Measurements from ENCODE around the gene NRXN3.

NRXN3 gene

GRCh38 chr14:78302841-78303240 is 132.7 kb downstream of the NRXN3 start:
- no peaks in the 10 kb centered on the region for H3K36me3 ChIP-seq (ENCODE audit: insufficient read depth, low read length)
- no peak overlapping the region for H3K9ac ChIP-seq (ENCODE audit: low read length)
- no peaks in the 10 kb centered on the region for H3K9me3 ChIP-seq (ENCODE audit: low read length)
- H3K4me3 ChIP-seq (ENCODE audit: low read depth in 1 of 2, low read length in 2 of 2), result no peak overlapping the region
- H3K27ac ChIP-seq (ENCODE audit: low read depth, low read length), result no peak overlapping the region
- H3K27me3 ChIP-seq (ENCODE audit: control insufficient read depth in 1 of 2, insufficient read depth in 2 of 2, low read length in 2 of 2), result no peaks in the 10 kb centered on the region
- H3K4me1 ChIP-seq (ENCODE audit: insufficient read depth, low read length), result no peaks in the 10 kb centered on the region

- Histone ChIP-seq H3K9ac (ENCODE audit: low read length) (no peak overlapping the region), H3K27me3 (ENCODE audit: control insufficient read depth in 1 of 2, insufficient read depth in 2 of 2, low read length in 2 of 2) (no peaks in the 10 kb centered on the region), H3K27ac (ENCODE audit: low read depth, low read length) (no peak overlapping the region), H3K4me3 (ENCODE audit: low read depth in 1 of 2, low read length in 2 of 2) (no peak overlapping the region), H3K36me3 (ENCODE audit: insufficient read depth, low read length) (no peaks in the 10 kb centered on the region), H3K9me3 (ENCODE audit: low read length) (no peaks in the 10 kb centered on the region), H3K4me1 (ENCODE audit: insufficient read depth, low read length) (no peaks in the 10 kb centered on the region)
These were observed 137.5 kb downstream of the NRXN3 start for GRCh38 chr14:78307671-78308070.

- no peaks in the 10 kb centered on the region for H3K36me3 ChIP-seq (ENCODE audit: insufficient read depth, low read length)
These were observed 137.9 kb downstream of the NRXN3 start for GRCh38 chr14:78308079-78308478.

GRCh38 chr14:78310272-78310671 is 140.1 kb downstream of the NRXN3 start:
- Histone ChIP-seq H3K36me3 (ENCODE audit: insufficient read depth, low read length) (no peaks in the 10 kb centered on the region), H3K27ac (ENCODE audit: low read depth, low read length) (no peak overlapping the region), H3K9me3 (ENCODE audit: low read length) (no peaks in the 10 kb centered on the region), H3K27me3 (ENCODE audit: control insufficient read depth in 1 of 2, insufficient read depth in 2 of 2, low read length in 2 of 2) (no peaks in the 10 kb centered on the region), H3K4me3 (ENCODE audit: low read depth in 1 of 2, low read length in 2 of 2) (no peak overlapping the region), H3K4me1 (ENCODE audit: insufficient read depth, low read length) (peaks cover 5% of the 10 kb centered on the region), H3K9ac (ENCODE audit: low read length) (no peak overlapping the region)

More at GRCh38 chr14:78308079-78308478, 137.9 kb downstream of the NRXN3 start:
- H3K27me3 ChIP-seq (ENCODE audit: control insufficient read depth in 1 of 2, insufficient read depth in 2 of 2, low read length in 2 of 2), result no peaks in the 10 kb centered on the region
- no peaks in the 10 kb centered on the region for H3K9me3 ChIP-seq (ENCODE audit: low read length)
- H3K4me3 ChIP-seq (ENCODE audit: low read depth in 1 of 2, low read length in 2 of 2), result no peak overlapping the region
- peaks cover 2% of the 10 kb centered on the region for H3K4me1 ChIP-seq (ENCODE audit: insufficient read depth, low read length)
- H3K27ac ChIP-seq (ENCODE audit: low read depth, low read length), result no peak overlapping the region
- no peak overlapping the region for H3K9ac ChIP-seq (ENCODE audit: low read length)

GRCh38 chr14:78313499-78313898 is 143.3 kb downstream of the NRXN3 start:
- Histone ChIP-seq H3K4me1 (ENCODE audit: insufficient read depth, low read length) (peaks cover 5% of the 10 kb centered on the region), H3K36me3 (ENCODE audit: insufficient read depth, low read length) (no peaks in the 10 kb centered on the region), H3K27me3 (ENCODE audit: control insufficient read depth in 1 of 2, insufficient read depth in 2 of 2, low read length in 2 of 2) (no peaks in the 10 kb centered on the region)

GRCh38 chr14:78314484-78314883 is 144.3 kb downstream of the NRXN3 start:
- Histone ChIP-seq H3K9ac (ENCODE audit: low read length) (no peak overlapping the region), H3K27me3 (ENCODE audit: control insufficient read depth in 1 of 2, insufficient read depth in 2 of 2, low read length in 2 of 2) (no peaks in the 10 kb centered on the region), H3K4me3 (ENCODE audit: low read depth in 1 of 2, low read length in 2 of 2) (no peak overlapping the region), H3K4me1 (ENCODE audit: insufficient read depth, low read length) (peaks cover 5% of the 10 kb centered on the region), H3K9me3 (ENCODE audit: low read length) (no peaks in the 10 kb centered on the region), H3K36me3 (ENCODE audit: insufficient read depth, low read length) (no peaks in the 10 kb centered on the region), H3K27ac (ENCODE audit: low read depth, low read length) (no peak overlapping the region)

More at GRCh38 chr14:78313499-78313898, 143.3 kb downstream of the NRXN3 start:
- Histone ChIP-seq H3K9ac (ENCODE audit: low read length) (no peak overlapping the region), H3K27ac (ENCODE audit: low read depth, low read length) (no peak overlapping the region), H3K9me3 (ENCODE audit: low read length) (no peaks in the 10 kb centered on the region), H3K4me3 (ENCODE audit: low read depth in 1 of 2, low read length in 2 of 2) (no peak overlapping the region)

- no peak overlapping the region for H3K27ac ChIP-seq (ENCODE audit: low read depth, low read length)
- peaks cover 0 to 6% of the 10 kb centered on the region in 2 donors for H3K27me3 ChIP-seq (ENCODE audit: control insufficient read depth in 1 of 2, insufficient read depth in 2 of 2, low read length in 2 of 2)
- H3K9ac ChIP-seq (ENCODE audit: low read length), result no peak overlapping the region
These were observed 145.9 kb downstream of the NRXN3 start for GRCh38 chr14:78316052-78316451.

GRCh38 chr14:78316786-78317185 is 146.6 kb downstream of the NRXN3 start:
- peaks cover 5% of the 10 kb centered on the region for H3K4me1 ChIP-seq (ENCODE audit: insufficient read depth, low read length)
- no peaks in the 10 kb centered on the region for H3K9me3 ChIP-seq (ENCODE audit: low read length)
- H3K27me3 ChIP-seq (ENCODE audit: control insufficient read depth in 1 of 2, insufficient read depth in 2 of 2, low read length in 2 of 2), result peaks cover 0 to 6% of the 10 kb centered on the region in 2 donors
- H3K27ac ChIP-seq (ENCODE audit: low read depth, low read length), result no peak overlapping the region
- no peak overlapping the region for H3K4me3 ChIP-seq (ENCODE audit: low read depth in 1 of 2, low read length in 2 of 2)
- H3K36me3 ChIP-seq (ENCODE audit: insufficient read depth, low read length), result no peaks in the 10 kb centered on the region
- H3K9ac ChIP-seq (ENCODE audit: low read length), result no peak overlapping the region

More at GRCh38 chr14:78316052-78316451, 145.9 kb downstream of the NRXN3 start:
- Histone ChIP-seq H3K36me3 (ENCODE audit: insufficient read depth, low read length) (no peaks in the 10 kb centered on the region), H3K9me3 (ENCODE audit: low read length) (no peaks in the 10 kb centered on the region), H3K4me3 (ENCODE audit: low read depth in 1 of 2, low read length in 2 of 2) (no peak overlapping the region), H3K4me1 (ENCODE audit: insufficient read depth, low read length) (peaks cover 5% of the 10 kb centered on the region)

GRCh38 chr14:78319406-78319805 is 149.2 kb downstream of the NRXN3 start:
- Histone ChIP-seq H3K27me3 (ENCODE audit: control insufficient read depth in 1 of 2, insufficient read depth in 2 of 2, low read length in 2 of 2) (peaks cover 0 to 6% of the 10 kb centered on the region in 2 donors), H3K36me3 (ENCODE audit: insufficient read depth, low read length) (no peaks in the 10 kb centered on the region), H3K27ac (ENCODE audit: low read depth, low read length) (no peak overlapping the region), H3K9ac (ENCODE audit: low read length) (no peak overlapping the region), H3K4me1 (ENCODE audit: insufficient read depth, low read length) (no peaks in the 10 kb centered on the region), H3K4me3 (ENCODE audit: low read depth in 1 of 2, low read length in 2 of 2) (no peak overlapping the region), H3K9me3 (ENCODE audit: low read length) (no peaks in the 10 kb centered on the region)

GRCh38 chr14:78319887-78320635 is 149.9 kb downstream of the NRXN3 start:
- H3K4me3 ChIP-seq (ENCODE audit: low read depth in 1 of 2, low read length in 2 of 2), result no peak overlapping the region
- H3K27ac ChIP-seq (ENCODE audit: low read depth, low read length), result no peak overlapping the region
- peaks cover 0 to 6% of the 10 kb centered on the region in 2 donors for H3K27me3 ChIP-seq (ENCODE audit: control insufficient read depth in 1 of 2, insufficient read depth in 2 of 2, low read length in 2 of 2)
- no peaks in the 10 kb centered on the region for H3K4me1 ChIP-seq (ENCODE audit: insufficient read depth, low read length)
- H3K9me3 ChIP-seq (ENCODE audit: low read length), result no peaks in the 10 kb centered on the region
- H3K9ac ChIP-seq (ENCODE audit: low read length), result no peak overlapping the region
- no peaks in the 10 kb centered on the region for H3K36me3 ChIP-seq (ENCODE audit: insufficient read depth, low read length)

- Histone ChIP-seq H3K4me3 (ENCODE audit: low read depth in 1 of 2, low read length in 2 of 2) (no peak overlapping the region), H3K36me3 (ENCODE audit: insufficient read depth, low read length) (no peaks in the 10 kb centered on the region), H3K27ac (ENCODE audit: low read depth, low read length) (no peak overlapping the region), H3K4me1 (ENCODE audit: insufficient read depth, low read length) (no peaks in the 10 kb centered on the region), H3K9me3 (ENCODE audit: low read length) (no peaks in the 10 kb centered on the region), H3K27me3 (ENCODE audit: control insufficient read depth in 1 of 2, insufficient read depth in 2 of 2, low read length in 2 of 2) (peaks cover 0 to 6% of the 10 kb centered on the region in 2 donors), H3K9ac (ENCODE audit: low read length) (no peak overlapping the region)
These were observed 154.2 kb downstream of the NRXN3 start for GRCh38 chr14:78324353-78324752.

GRCh38 chr14:78325911-78326310 is 155.7 kb downstream of the NRXN3 start:
- Histone ChIP-seq H3K4me1 (ENCODE audit: insufficient read depth, low read length) (no peaks in the 10 kb centered on the region), H3K36me3 (ENCODE audit: insufficient read depth, low read length) (no peaks in the 10 kb centered on the region), H3K27me3 (ENCODE audit: control insufficient read depth in 1 of 2, insufficient read depth in 2 of 2, low read length in 2 of 2) (no peaks in the 10 kb centered on the region), H3K9ac (ENCODE audit: low read length) (no peak overlapping the region), H3K27ac (ENCODE audit: low read depth, low read length) (no peak overlapping the region), H3K4me3 (ENCODE audit: low read depth in 1 of 2, low read length in 2 of 2) (no peak overlapping the region), H3K9me3 (ENCODE audit: low read length) (no peaks in the 10 kb centered on the region)

All from muscle layer of colon (tissue), 2 donors.